Neural cell (in vitro differentiated cells): Measurements from ENCODE around the gene NOL4L. TPM values are rescaled to one million over a fixed set of nuclear protein-coding genes. Genes with fewer than 3 reads are reported as not detected.

Experiments used
- H2AFZ ChIP-seq: fragments of 200-600, 300-800 bp; sonication (generic), shearing (Covaris generic); 2 replicates; pipeline ENCODE4 v1.6.0; 2014; ENCODE audit warnings: low read depth, mild to moderate bottlenecking, antibody characterized with exemption, low read length, moderate library complexity
- H3F3A ChIP-seq: fragments of 200-600 bp; shearing (Covaris generic); 2 replicates; pipeline ENCODE4 v1.6.1; 2016; ENCODE audit warnings: mild to moderate bottlenecking, moderate library complexity, mixed read lengths, antibody characterized with exemption, low read length; ENCODE audit not compliant: insufficient read depth, poor library complexity, severe bottlenecking
- H3K27ac ChIP-seq: fragments of 200-600, 300-800 bp; sonication (generic), shearing (Covaris generic); 2 replicates; pipeline ENCODE4 v1.5.1; 2014; ENCODE audit warnings: mild to moderate bottlenecking, low read length, moderate library complexity
- H3K27me3 ChIP-seq: fragments of 300-800, 200-600 bp; sonication (generic), shearing (Covaris generic); 2 replicates; pipeline ENCODE4 v1.6.0; 2014; ENCODE audit warnings: mild to moderate bottlenecking, low read depth, low read length, moderate library complexity; ENCODE audit not compliant: insufficient read depth
- H3K36me3 ChIP-seq: fragments of 300-800, 200-600 bp; sonication (generic), shearing (Covaris generic); 2 replicates; pipeline ENCODE4 v1.5.1; 2014; ENCODE audit warnings: mild to moderate bottlenecking, antibody characterized with exemption, low read length, moderate library complexity; ENCODE audit not compliant: insufficient read depth
- H3K4me2 ChIP-seq: fragments of 300-800, 200-600 bp; sonication (generic), shearing (Covaris generic); 2 replicates; pipeline ENCODE4 v1.6.0; 2014; ENCODE audit warnings: mild to moderate bottlenecking, low read length
- H3K4me3 ChIP-seq: fragments of 300-800, 200-600 bp; sonication (generic), shearing (Covaris generic); 2 replicates; pipeline ENCODE4 v1.5.1; 2014; ENCODE audit warnings: mild to moderate bottlenecking, low read length, moderate library complexity
- H3K79me2 ChIP-seq: fragments of 200-600 bp; shearing (Covaris generic); replicated peaks from 2 replicates; pipeline ENCODE4 v1.6.0; 2014; ENCODE audit warnings: mild to moderate bottlenecking, low read length, moderate library complexity; ENCODE audit not compliant: insufficient read depth
- H3K9ac ChIP-seq: fragments of 300-800, 200-600 bp; sonication (generic), shearing (Covaris generic); 2 replicates; pipeline ENCODE4 v1.6.1; 2016; ENCODE audit warnings: mild to moderate bottlenecking, low read length, mixed read lengths
- H3K9me2 ChIP-seq: fragments of 200-600 bp; shearing (Covaris generic); 2 replicates; pipeline ENCODE4 v1.6.1; 2016; ENCODE audit warnings: mild to moderate bottlenecking, low read length, mixed read lengths; ENCODE audit not compliant: insufficient read depth
- H3K9me3 ChIP-seq: fragments of 200-600, 300-800 bp; sonication (generic), shearing (Covaris generic); 2 replicates; pipeline ENCODE4 v1.6.1; 2016; ENCODE audit warnings: mild to moderate bottlenecking, mixed run types, low read length, moderate library complexity, mixed read lengths
- H4K20me1 ChIP-seq: fragments of 200-600 bp; shearing (Covaris generic); 2 replicates; pipeline ENCODE4 v1.6.1; 2016; ENCODE audit warnings: mild to moderate bottlenecking, mixed run types; ENCODE audit not compliant: insufficient read depth
- EP300 ChIP-seq: fragments of 450-650 bp; conservative IDR thresholded peaks from 2 replicates; pipeline ENCODE4 v1.6.1; 2014; ENCODE audit warnings: antibody characterized with exemption, mild to moderate bottlenecking, moderate library complexity; ENCODE audit not compliant: poor library complexity, severe bottlenecking
- EZH2 ChIP-seq: fragments of 200-600, 300-800 bp; shearing (Covaris generic), sonication (generic); IDR thresholded peaks from 2 replicates; pipeline ENCODE4 v1.6.1; 2014; ENCODE audit warnings: antibody characterized with exemption, low read length, borderline replicate concordance, mild to moderate bottlenecking; ENCODE audit not compliant: insufficient read depth, poor library complexity, severe bottlenecking
- MXI1 ChIP-seq: fragments of 450-650 bp; conservative IDR thresholded peaks from 2 replicates; pipeline ENCODE4 v1.6.1; 2014; ENCODE audit warnings: antibody characterized with exemption, mild to moderate bottlenecking; ENCODE audit not compliant: poor library complexity, severe bottlenecking
- POLR2AphosphoS5 ChIP-seq: IDR thresholded peaks from 2 replicates; pipeline ENCODE4 v1.6.1; 2012
- RAD21 ChIP-seq: fragments of 450-650 bp; conservative IDR thresholded peaks from 2 replicates; pipeline ENCODE4 v1.6.1; 2014; ENCODE audit warnings: antibody characterized with exemption, mild to moderate bottlenecking, moderate library complexity
- SMC3 ChIP-seq: fragments of 450-650 bp; conservative IDR thresholded peaks from 2 replicates; pipeline ENCODE4 v1.6.1; 2014; ENCODE audit warnings: antibody characterized with exemption, mild to moderate bottlenecking, moderate library complexity; ENCODE audit not compliant: poor library complexity
- TAF1 ChIP-seq: IDR thresholded peaks from 2 replicates; pipeline ENCODE4 v1.6.1; 2012; ENCODE audit warnings: low read depth
- polyA plus RNA-seq: library from polyadenylated mRNA; depleted of rRNA; stranded (reverse); fragments of >200 nt; gene quantifications from 2 replicates; pipeline ENCODE4 v1.2.3, GENCODE V29; 2014
- TF ChIP-seq, protein P1 (sequence below): IDR thresholded peaks from 2 replicates; pipeline ENCODE4 v1.6.1; 2012; ENCODE audit warnings: borderline replicate concordance
- TF ChIP-seq, protein P2 (sequence below): fragments of 450-650 bp; IDR thresholded peaks from 2 replicates; pipeline ENCODE4 v1.5.1; 2014; ENCODE audit warnings: antibody characterized with exemption, mild to moderate bottlenecking, moderate library complexity; ENCODE audit not compliant: poor library complexity, severe bottlenecking

NOL4L gene
- polyA plus RNA-seq, 1 donor from 2014 or later, result 20.4 TPM

DNA sequence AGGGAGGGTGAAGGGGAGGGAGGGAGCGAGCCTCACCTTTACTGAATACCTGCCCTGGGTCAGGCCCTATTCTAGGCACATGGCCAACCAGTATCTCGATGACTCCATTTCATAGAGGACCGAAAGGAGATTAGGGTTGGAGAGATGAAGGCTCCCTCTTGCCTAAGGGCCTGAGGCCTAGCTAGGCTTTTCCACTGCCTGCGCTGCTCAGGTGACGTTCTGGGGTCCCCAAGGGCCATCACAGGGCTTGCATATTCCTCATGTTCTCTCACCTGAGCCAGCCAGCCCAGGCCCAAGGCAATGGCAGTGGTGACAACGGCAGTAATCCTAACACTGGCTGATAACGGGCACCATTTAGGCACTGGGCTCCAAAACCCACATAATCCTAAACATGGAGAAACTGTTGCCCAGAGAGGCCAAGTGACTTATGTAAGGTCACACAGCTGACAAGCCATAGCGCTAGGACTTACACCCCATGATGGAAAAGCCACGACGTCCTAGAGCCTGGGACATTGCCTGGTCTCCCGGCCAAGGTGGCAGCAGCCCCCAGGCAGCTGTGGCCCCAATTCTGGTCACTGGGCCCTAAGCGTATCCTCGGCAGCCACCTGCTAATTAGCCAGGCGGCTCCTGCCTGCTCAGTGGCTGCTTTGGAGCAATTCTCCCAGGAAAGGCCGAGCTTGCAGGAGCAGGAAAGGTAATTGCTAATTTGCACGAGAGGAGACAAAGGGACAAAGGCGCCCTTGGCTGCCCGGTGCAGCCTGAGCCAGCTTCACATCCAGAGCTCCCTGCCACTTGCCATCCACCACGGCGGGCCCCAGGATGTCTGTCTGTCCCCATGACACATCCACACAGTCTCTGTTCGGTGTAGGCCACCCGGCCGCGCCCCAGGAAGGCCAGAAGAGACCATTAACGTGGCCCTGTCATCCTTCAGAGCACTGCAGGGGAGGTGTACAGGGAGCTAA lies 21.5 kb downstream of the NOL4L start:
- Histone ChIP-seq H3F3A (no peaks in the 10 kb centered on the region), H3K9ac (peak overlapping the region; percentile 9), H3K9me3 (no peaks in the 10 kb centered on the region), H3K36me3 (no peaks in the 10 kb centered on the region), H3K4me3 (no peak overlapping the region), H3K9me2 (no peaks in the 10 kb centered on the region), H3K4me2 (no peak overlapping the region), H4K20me1 (no peaks in the 10 kb centered on the region), H3K79me2 (peaks cover 22% of the 10 kb centered on the region), H3K27me3 (no peaks in the 10 kb centered on the region), H2AFZ (no peak overlapping the region), H3K27ac (peak overlapping the region; percentile 8)
- TF ChIP-seq TAF1 (no peak), EZH2 (no peak), MXI1 (no peak), RAD21 (no peak), EP300 (no peak), SMC3 (no peak), POLR2AphosphoS5 (no peak)

DNA sequence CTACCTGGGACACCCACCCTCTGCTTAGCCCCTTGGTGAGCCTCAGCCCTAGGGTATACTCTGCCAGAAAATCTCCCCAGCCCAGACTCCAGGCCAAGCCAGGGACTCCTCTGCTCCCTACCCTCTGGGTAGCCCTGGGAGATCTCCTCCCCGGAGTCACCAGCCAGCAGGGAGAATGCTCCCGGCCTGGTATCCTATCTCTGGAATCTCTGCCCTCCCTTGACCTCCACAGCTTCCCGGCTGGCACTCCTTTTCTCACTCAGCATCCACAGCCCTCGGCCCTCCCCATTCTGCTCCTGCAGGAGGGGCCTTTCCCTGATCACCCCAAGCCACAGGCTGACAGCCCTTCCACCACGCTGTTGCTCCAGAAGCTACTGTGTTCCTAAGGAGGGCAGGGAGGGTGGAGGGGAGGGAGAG lies 22.6 kb downstream of the NOL4L start:
- peak overlapping the region; percentile 89 for H3K27ac ChIP-seq
- H4K20me1 ChIP-seq, result no peaks in the 10 kb centered on the region
- no peaks in the 10 kb centered on the region for H3K9me2 ChIP-seq
- no peak overlapping the region for H3K4me3 ChIP-seq
- no peaks in the 10 kb centered on the region for H3K27me3 ChIP-seq
- no peaks in the 10 kb centered on the region for H3K36me3 ChIP-seq
- H2AFZ ChIP-seq, result no peak overlapping the region
- H3F3A ChIP-seq, result no peaks in the 10 kb centered on the region
- TF ChIP-seq MXI1, result no peak
- no peaks in the 10 kb centered on the region for H3K9me3 ChIP-seq
- H3K79me2 ChIP-seq, result peaks cover 18% of the 10 kb centered on the region
- H3K9ac ChIP-seq, result peak overlapping the region; percentile 24
- no peak overlapping the region for H3K4me2 ChIP-seq

DNA sequence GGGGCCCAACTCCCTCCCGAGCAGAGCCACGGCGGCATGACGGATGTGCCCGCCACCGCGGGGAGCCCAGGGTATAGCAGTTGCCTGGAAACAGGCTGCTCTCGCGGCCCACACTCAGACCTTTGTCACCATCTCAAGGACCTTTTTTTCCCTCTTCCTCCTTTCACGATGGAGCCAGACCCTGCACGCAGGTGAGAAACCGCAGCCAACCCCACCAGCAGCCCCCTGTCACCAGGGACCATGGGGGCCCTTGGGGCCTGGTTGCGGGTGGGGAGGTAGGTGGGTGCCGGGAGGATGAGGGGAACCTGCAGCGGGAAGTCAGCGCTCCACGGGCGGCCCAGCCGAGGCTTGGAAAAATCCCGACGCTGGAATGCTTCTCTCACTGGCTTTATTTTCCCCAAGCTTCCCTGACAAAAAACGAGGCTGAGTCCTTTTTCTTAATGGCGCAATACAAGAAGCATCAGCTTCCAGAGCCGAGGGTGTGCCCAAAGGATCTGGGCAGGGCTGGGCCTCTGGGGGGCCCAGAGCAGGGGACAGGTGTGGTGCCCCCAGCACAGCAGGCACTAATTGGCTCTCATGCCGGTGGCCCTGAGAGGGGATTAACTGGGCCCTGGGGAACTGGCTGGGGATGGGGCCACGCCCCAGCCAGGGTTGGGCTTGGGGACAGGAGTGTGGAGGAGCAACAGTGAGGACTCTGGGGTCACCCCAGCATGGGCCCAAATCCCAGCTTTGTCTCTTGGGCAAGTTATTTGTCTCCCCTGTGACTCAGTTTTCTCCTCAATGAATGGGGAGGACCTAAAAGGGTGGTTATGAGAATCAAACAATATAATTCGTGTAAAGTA lies 23.9 kb downstream of the NOL4L start:
- no peaks in the 10 kb centered on the region for H3K36me3 ChIP-seq
- H3K27ac ChIP-seq, result peak overlapping the region; percentile 89
- no peaks in the 10 kb centered on the region for H3K9me2 ChIP-seq
- H3F3A ChIP-seq, result no peaks in the 10 kb centered on the region
- H3K4me2 ChIP-seq, result peak overlapping the region; percentile 84
- H3K27me3 ChIP-seq, result no peaks in the 10 kb centered on the region
- H2AFZ ChIP-seq, result peak overlapping the region; percentile 10
- H3K4me3 ChIP-seq, result peak overlapping the region; percentile 61
- H3K9ac ChIP-seq, result peak overlapping the region; percentile 79
- no peaks in the 10 kb centered on the region for H4K20me1 ChIP-seq
- TF ChIP-seq, protein P1, sequence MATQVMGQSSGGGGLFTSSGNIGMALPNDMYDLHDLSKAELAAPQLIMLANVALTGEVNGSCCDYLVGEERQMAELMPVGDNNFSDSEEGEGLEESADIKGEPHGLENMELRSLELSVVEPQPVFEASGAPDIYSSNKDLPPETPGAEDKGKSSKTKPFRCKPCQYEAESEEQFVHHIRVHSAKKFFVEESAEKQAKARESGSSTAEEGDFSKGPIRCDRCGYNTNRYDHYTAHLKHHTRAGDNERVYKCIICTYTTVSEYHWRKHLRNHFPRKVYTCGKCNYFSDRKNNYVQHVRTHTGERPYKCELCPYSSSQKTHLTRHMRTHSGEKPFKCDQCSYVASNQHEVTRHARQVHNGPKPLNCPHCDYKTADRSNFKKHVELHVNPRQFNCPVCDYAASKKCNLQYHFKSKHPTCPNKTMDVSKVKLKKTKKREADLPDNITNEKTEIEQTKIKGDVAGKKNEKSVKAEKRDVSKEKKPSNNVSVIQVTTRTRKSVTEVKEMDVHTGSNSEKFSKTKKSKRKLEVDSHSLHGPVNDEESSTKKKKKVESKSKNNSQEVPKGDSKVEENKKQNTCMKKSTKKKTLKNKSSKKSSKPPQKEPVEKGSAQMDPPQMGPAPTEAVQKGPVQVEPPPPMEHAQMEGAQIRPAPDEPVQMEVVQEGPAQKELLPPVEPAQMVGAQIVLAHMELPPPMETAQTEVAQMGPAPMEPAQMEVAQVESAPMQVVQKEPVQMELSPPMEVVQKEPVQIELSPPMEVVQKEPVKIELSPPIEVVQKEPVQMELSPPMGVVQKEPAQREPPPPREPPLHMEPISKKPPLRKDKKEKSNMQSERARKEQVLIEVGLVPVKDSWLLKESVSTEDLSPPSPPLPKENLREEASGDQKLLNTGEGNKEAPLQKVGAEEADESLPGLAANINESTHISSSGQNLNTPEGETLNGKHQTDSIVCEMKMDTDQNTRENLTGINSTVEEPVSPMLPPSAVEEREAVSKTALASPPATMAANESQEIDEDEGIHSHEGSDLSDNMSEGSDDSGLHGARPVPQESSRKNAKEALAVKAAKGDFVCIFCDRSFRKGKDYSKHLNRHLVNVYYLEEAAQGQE, result peak; percentile 86
- TF ChIP-seq EP300, result peak; percentile 9
- TF ChIP-seq MXI1, result peak; percentile 36
- TF ChIP-seq EZH2, result no peak
- TF ChIP-seq TAF1, result peak; percentile 36
- TF ChIP-seq POLR2AphosphoS5, result peak; percentile 46
- TF ChIP-seq, protein P2, sequence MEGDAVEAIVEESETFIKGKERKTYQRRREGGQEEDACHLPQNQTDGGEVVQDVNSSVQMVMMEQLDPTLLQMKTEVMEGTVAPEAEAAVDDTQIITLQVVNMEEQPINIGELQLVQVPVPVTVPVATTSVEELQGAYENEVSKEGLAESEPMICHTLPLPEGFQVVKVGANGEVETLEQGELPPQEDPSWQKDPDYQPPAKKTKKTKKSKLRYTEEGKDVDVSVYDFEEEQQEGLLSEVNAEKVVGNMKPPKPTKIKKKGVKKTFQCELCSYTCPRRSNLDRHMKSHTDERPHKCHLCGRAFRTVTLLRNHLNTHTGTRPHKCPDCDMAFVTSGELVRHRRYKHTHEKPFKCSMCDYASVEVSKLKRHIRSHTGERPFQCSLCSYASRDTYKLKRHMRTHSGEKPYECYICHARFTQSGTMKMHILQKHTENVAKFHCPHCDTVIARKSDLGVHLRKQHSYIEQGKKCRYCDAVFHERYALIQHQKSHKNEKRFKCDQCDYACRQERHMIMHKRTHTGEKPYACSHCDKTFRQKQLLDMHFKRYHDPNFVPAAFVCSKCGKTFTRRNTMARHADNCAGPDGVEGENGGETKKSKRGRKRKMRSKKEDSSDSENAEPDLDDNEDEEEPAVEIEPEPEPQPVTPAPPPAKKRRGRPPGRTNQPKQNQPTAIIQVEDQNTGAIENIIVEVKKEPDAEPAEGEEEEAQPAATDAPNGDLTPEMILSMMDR, result peak; percentile 15
- peak; percentile 28 for TF ChIP-seq RAD21
- peak; percentile 38 for TF ChIP-seq SMC3
- H3K79me2 ChIP-seq, result peaks cover 15% of the 10 kb centered on the region
- no peaks in the 10 kb centered on the region for H3K9me3 ChIP-seq
